Mucosa of stomach (tissue), 1 donor: ENCODE measurements around the gene CCSER1.
"Not testable (repeated sequence)": the region's sequence is repeated elsewhere in the genome, so short reads cannot be mapped to it uniquely, and the experiment has no call there.

Experiments used
- H3K27me3 ChIP-seq: one replicate; pipeline ENCODE4 v1.7.0; 2013; ENCODE audit warnings: mild to moderate bottlenecking, low read length; ENCODE audit not compliant: control insufficient read depth, insufficient read depth
- H3K36me3 ChIP-seq: one replicate; pipeline ENCODE4 v1.7.0; 2013; ENCODE audit warnings: low read length; ENCODE audit not compliant: control insufficient read depth, insufficient read depth
- H3K4me1 ChIP-seq: one replicate; pipeline ENCODE4 v1.7.0; 2013; ENCODE audit warnings: mild to moderate bottlenecking, low read length; ENCODE audit not compliant: control insufficient read depth, insufficient read depth
- H3K4me3 ChIP-seq: one replicate; pipeline ENCODE4 v1.7.0; 2013; ENCODE audit warnings: low read length
- H3K9ac ChIP-seq: one replicate; pipeline ENCODE4 v1.7.0; 2013; ENCODE audit warnings: mild to moderate bottlenecking, low read length, moderate library complexity
- H3K9me3 ChIP-seq: one replicate; pipeline ENCODE4 v1.7.0; 2013; ENCODE audit warnings: mild to moderate bottlenecking, low read length, moderate library complexity; ENCODE audit not compliant: control insufficient read depth
- donor health status: Pancreatic carcinoma.

CCSER1 gene

GRCh38 chr4:91623603-91623967 is 1496.4 kb downstream of the CCSER1 start:
- H3K4me1 ChIP-seq, H3K9me3 ChIP-seq, H3K9ac ChIP-seq, H3K4me3 ChIP-seq, H3K36me3 ChIP-seq, H3K27me3 ChIP-seq: not testable (repeated sequence)

GRCh38 chr4:91630054-91630453 is 1502.9 kb downstream of the CCSER1 start:
- Histone ChIP-seq H3K9me3 (no peaks in the 10 kb centered on the region), H3K9ac (no peak overlapping the region), H3K27me3 (no peaks in the 10 kb centered on the region), H3K4me3 (no peak overlapping the region), H3K36me3 (no peaks in the 10 kb centered on the region), H3K4me1 (no peaks in the 10 kb centered on the region)

- Histone ChIP-seq H3K9ac (no peak overlapping the region), H3K36me3 (no peaks in the 10 kb centered on the region), H3K4me3 (no peak overlapping the region), H3K27me3 (no peaks in the 10 kb centered on the region), H3K4me1 (no peaks in the 10 kb centered on the region), H3K9me3 (no peaks in the 10 kb centered on the region)
Measured at GRCh38 chr4:91630764-91631163, 1503.6 kb downstream of the CCSER1 start.

- H3K4me3 ChIP-seq = no peak overlapping the region
- no peaks in the 10 kb centered on the region for H3K27me3 ChIP-seq
- H3K36me3 ChIP-seq = no peaks in the 10 kb centered on the region
- H3K9me3 ChIP-seq = no peaks in the 10 kb centered on the region
- no peak overlapping the region for H3K9ac ChIP-seq
- H3K4me1 ChIP-seq = no peaks in the 10 kb centered on the region
Measured at GRCh38 chr4:91631335-91631734, 1504.1 kb downstream of the CCSER1 start.

- H3K27me3 ChIP-seq = no peaks in the 10 kb centered on the region
- H3K9me3 ChIP-seq = no peaks in the 10 kb centered on the region
- no peaks in the 10 kb centered on the region for H3K4me1 ChIP-seq
- H3K9ac ChIP-seq = no peak overlapping the region
- H3K4me3 ChIP-seq = no peak overlapping the region
- H3K36me3 ChIP-seq = no peaks in the 10 kb centered on the region
Measured at GRCh38 chr4:91636083-91636482, 1508.9 kb downstream of the CCSER1 start.
